HG03135 (cell line): ENCODE results near the gene TMOD1.
"Not testable (repeated sequence)": the region's sequence is repeated elsewhere in the genome, so short reads cannot be mapped to it uniquely, and the experiment has no call there.

Experiments
- ATAC-seq: cut with Tn5 transposase; IDR thresholded peaks from one replicate; pipeline ENCODE4 v1.9.1; 2021; ENCODE audit warnings: mild to moderate bottlenecking, moderate library complexity; ENCODE audit not compliant: unreplicated experiment

TMOD1 gene

DNA sequence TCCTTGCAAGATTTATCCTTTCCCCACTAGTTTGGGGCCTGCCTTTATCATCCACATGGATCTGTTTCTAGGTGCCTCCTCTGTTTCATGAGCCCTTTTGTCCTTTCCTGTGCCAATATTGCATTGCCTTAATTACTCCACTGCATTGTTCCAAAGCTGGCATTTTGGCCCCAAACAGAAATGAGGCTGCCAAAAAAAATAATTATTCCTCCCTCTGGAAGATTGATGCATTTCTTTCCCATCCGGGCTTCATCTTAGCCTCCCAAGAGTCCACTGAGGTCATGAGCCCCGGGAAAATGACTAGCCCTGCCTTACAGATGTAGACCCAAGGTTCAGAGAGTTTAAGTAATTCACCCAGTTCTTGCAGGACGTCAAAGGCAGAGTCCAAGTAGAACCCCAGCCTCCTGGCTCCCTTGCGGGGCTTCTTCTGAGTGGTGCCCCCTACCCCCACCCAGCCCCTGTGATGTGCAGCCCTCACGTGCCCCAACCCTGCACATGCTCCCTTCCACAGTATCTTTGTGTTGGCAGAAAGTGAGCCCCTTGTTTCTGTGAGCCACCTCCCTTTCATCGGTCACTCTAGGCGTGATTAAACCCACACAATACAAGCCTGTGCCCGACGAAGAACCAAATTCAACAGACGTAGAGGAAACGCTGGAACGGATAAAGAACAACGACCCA is 62.1 kb downstream of the TMOD1 start:
- ATAC-seq: no peak

DNA sequence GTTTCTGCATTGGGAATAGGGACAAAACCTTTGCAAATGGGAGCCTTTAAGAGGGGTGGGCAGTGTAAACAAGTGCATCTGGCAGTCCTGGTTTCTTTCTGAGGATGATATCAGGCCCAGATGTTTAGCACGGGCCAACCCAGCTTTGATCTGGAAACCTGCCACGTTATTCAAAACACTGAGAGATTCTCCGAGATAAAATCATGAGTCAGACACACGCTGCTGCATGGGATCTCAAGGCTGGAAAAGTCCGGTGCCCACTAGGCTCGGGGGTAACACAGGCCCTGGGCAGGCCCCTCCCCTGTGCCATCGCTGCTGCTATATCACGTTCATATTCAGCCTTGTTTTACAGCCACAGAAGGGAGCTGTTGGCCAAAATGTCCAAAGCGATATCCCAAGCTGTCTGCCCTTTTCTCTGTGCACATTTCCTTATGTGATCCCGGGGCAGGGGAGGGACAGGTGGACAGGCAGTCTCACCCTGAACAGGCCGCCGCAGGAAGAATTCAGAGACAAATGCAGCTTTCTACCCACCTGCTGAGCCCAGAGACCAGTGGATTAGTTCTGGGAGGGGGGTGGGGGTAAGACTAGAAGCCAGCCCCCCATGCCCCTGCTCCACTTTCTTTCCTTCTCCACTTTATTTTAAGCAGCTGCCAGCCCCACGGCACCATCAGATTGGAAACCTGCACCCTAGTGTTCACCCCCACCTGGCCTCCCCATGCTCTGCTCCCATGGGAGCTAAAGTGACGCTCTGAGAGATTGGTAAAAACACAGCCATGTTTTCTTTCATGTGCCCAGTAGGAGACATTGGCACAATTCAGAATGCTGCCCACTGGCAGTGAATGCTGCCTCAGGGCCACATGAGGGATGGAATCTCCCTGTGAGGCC is 63.1 kb downstream of the TMOD1 start:
- no peak for ATAC-seq

DNA sequence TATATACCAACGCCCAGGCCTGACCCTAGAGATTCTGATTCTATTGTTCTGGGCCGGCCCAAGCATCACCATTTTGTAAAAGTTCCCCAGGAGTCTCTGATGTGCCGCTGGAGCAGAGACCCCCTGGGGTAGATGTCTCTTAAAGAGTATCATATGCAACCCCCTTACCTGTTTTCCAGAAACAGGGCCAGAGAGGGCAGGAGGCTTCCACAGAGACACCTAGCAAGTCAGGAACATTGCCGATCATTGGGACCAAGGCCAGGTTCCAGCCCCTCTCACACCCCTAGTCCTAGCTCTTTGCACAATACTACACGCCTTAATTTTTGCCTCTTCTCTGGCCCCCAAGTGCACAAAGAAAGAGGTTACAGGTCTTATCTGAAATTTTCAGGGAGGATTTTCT is 63.8 kb downstream of the TMOD1 start:
- ATAC-seq: no peak

DNA sequence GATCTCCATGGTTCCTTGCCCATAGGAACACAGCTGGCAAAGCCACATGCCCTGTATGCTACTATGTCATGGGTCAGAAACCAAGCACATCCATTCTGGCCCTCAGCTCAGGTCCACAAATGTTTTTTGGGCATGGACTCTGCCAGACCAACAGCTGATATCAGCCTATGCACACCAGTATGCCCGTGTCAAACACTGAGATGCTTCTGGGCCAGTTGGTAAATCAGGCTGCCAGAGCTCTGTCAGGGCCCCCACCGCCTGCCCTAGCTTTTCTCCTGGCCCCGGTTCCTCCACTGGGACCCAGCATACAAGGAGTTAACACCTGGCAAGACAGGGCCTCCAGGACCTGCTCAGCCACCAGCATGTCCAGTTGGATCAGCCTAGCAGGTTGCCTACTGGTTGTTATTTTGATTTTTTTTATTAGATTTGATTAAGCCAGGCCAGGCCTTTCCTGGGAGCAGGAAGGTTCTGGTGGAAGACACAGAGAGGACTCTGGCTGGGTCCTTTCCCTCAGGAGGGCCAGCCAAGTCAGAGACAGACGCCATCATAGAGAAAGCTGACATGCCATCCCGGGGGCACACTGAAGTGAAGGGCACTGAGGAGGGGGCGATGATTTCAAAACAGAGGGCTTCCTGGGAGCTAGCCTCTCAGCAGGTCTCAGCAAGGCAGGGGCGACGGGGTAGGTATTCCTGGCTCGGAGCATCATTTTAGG is 65.9 kb downstream of the TMOD1 start:
- no peak for ATAC-seq

DNA sequence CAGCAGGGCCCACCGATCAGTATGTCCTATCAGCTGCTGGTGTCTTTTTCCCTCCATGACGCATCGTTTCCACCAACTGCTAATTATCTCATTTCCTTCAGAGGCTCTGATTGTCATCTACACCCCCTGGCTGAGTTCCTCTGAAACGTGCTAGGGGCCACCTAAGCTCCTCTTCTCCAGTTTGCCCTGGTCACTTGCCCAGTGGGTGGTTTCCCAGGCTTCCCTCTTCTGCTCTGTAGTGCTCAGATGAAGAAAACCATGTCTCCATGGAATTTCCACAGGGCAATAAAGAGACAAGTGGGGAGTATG is 66.4 kb downstream of the TMOD1 start:
- no peak for ATAC-seq

DNA sequence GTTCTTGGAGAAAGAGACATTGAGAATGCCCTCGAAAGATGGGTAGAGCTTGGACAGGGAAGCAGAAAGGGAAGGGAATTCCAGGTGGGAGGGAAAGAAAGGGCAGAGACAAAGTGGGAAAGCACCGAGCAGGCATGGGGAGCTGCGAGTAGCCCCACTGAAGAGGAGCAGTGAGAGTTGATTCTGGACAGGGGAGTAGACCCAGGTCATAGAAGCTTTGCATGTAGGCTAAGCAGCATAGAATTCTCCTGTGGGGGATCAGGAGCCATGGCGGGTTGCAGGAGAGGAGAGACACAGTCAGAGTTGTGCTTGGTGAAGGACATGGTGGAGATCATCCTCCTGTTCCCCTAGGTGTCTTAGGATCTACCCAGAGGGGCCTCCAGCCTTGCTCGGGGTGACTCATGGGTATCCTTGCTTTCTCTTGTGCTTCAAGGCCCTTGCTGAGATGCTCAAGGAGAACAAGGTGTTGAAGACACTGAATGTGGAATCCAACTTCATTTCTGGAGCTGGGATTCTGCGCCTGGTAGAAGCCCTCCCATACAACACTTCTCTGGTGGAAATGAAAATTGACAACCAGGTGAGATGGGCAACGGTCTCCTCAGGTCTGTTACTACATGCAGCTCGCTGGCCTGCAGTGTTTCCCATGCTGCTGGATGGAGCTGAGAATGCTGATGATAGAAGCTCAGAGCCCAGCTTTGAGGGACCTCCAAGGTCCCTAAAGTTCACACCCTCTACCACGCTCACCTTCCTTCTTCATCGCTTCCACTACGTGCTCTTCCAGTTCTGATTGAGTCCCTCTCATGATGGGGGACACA is 67.2 kb downstream of the TMOD1 start:
- no peak for ATAC-seq

DNA sequence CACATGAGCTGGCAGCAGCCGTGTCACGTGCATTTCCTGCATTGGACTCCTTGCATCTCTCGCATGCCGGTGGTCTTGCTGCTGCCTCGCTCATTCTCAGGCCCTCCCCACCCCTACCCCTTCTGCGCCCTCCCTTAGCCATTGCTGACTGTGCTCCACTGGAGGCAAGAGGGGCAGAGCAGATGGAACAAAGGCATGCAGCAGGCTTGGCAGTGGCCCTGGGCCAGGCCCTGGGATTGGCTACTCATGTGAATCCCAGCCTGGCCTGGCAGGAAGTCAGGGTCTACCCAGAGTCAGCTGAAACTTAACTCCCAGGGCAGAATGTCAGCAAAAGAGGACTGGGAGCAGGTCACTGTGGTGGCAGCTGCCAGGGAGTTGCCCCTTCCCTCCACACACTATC is 69.4 kb downstream of the TMOD1 start:
- ATAC-seq: no peak

DNA sequence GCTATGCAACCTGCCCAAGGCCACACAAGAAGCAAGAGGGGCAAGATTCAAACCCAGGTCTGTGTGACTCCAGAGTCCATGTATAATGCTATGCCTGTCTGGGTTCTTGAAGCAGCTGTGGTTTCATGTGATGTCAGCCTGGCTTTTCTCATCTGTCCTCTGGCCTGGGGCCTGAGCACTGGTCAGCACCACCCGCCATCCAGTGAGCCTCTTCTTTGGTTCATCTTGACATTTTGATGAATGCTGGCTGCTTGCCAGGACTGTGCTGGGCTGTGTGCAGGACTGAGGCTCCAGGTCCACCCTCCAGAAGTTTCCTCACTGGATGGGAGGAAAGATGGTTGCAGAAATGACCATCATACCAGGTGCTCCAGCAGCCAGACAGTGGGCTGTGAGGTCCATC is 70.2 kb downstream of the TMOD1 start:
- ATAC-seq: no peak

DNA sequence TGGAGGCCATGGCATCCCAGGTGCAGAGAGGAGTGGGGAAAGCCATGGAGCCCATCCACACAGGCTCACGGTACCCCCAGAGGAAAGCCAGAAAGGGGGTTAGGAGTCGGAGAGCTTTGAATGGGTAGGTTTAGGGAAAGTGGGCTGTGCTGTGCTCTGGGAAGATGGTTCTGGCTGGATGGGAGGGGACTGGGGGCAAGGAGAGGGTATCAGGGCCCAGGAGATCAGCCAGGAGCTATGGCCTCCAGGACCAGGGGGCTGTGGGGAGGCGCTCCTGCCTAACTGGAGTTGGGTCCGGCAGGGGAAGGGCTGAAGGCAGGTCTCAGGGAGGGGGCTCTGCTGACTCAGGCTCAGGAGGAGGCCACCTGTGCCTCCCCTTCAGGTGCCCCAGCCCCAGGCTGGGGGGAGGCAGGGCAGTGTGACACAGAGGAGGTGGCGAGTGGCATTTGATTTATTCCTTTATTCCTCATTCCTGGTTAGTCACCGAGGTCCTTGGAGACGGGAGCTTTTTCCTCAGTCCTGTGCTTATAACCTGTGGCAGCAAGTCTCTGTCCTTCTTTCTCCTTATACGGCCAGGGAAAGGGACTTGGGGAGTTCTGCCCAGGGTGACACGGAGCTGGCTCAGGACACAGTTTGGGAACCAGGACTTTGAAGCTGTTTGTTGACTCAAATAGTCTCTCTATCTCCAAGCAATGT is 70.9 kb downstream of the TMOD1 start:
- no peak for ATAC-seq

DNA sequence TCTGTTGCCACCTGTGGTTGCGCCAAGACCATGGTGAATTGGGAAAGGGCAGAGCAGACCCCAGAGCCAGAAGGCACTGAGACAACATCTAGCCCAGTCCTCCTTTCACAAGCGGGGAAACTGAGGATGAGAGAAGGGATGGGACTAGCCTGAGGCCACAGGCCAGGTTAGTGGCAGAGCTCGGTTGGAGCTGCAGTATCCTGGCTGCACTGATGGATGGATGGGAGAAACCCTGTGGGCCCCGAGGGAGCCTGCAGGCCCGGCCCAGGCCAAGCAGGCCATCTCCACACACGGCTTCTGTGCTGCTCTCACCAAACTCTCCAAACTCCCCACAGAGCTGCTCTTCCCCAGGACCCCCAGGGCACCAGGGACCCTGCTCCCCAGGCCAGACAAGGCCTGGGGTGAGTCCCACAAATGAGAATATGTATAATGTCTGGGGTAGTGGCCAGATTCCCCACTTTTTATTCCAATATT is 71.5 kb downstream of the TMOD1 start:
- ATAC-seq: no peak

DNA sequence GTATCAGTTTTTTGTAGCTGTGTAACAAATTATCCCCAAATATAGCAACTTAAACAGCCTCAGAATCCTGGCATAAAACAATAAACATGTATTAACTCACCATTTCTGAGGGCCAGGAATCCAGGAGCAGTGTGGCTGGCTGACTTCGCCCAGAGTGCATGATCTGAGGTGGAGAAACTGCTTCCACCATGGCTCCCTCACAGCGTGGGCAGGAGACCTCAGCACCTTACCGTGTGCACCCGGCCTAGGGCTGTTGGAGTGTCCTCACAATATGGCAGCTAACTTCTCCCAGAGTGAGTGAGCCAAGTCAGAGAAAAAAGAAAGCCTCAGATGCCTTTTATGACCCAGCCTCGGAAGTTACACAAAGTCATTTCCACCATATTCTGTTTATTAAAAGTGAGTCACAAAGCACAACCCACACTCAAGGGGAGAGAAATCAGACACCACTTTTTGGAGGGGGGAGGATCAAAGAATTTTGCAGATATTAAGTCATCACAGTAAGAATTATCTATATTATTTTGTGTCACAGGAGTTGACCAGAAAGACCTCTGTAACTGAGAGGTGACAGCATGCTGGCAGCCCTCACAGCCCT is 72.1 kb downstream of the TMOD1 start:
- ATAC-seq: no peak

DNA sequence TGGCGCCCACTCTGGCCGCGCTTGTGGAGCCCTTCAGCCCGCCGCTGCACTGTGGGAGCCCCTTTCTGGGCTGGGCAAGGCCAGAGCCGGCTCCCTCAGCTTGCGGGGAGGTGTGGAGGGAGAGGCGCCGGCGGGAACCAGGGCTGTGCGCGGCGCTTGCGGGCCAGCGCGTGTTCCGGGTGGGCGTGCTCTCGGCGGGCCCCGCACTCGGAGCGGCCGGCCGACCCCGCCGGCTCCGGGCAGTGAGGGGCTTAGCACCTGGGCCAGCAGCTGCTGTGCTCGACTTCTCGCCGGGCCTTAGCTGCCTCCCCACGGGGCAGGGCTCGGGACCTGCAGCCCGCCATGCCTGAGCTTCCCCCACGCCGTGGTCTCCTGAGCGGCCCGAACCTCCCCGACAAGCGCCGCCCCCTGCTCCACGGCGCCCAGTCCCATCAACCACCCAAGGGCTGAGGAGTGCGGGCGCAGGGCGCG is 72.7 kb downstream of the TMOD1 start:
- ATAC-seq: not testable (repeated sequence)

DNA sequence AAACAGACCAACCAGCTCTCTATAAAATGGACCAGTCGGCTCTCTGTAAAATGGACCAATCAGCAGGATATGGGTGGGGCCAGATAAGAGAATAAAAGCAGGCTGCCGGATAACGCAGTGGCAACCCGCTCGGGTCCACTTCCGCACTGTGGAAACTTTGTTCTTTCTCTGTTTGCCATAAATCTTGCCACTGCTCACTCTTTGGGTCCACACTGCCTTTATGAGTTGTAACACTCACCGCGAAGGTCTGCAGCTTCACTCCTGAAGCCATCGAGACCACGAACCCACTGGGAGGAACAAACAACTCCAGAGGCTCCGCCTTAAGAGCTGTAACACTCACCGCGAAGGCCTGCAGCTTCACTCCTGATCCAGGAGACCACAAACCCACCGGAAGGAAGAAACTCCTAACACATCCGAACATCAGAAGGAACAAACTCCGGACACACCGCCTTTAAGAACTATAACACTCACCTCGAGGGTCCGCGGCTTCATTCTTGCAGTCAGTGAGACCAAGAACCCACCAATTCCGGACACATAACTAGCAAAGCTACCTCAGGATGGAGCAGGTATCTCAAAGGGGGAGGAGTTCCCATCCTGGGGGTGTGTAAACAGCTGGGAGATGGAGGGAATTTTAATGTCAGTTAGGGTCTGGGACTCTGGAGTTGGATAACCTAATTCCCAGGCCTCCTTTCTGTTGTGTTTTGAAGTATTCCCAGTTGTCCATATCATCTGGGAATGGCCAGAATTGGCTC is 73.6 kb downstream of the TMOD1 start:
- ATAC-seq: not testable (repeated sequence)

DNA sequence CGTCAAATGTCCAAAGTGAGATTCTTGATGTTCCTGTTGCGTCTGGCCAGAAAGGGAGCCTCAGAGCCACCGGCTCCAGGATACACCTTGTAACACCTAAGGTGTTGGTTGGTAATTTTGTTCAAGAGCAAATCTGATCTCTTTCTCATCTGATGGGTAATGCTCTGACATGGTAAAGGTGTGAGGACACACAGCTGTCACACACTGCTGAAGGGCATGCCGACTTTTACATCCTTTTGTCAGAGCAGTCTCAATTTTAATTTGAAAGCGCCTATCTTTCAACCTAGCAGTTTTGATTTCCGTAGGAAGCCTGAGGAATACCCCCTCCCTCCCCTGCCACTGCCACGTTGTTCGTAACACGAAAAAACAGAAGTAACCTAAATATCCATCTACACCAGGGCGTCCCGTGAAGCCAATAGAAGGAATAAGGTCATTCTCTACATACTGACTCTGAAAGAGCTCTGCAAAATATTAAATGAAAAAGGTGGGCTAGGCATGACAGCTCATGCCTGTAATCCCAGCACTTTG is 74.3 kb downstream of the TMOD1 start:
- ATAC-seq: no peak

DNA sequence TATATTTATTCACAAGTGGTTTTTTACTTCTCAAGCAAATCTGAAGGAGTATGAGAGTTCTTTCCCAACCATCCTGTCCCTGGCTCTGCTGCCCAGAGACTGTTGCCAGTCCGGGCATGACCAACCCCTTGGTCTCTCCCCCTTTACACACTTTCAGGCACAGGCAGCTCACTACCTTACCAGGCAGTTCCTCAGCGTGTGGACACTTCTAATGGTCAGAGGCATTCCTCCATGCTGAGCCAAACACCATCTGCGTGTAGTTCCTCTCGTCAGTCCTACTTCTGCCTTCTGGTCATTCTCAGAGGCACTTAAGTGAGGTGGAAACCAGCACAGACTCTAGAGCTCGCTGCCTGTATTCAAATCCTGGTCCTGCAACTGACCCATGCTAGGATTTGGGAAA is 75.6 kb downstream of the TMOD1 start:
- ATAC-seq: no peak

DNA sequence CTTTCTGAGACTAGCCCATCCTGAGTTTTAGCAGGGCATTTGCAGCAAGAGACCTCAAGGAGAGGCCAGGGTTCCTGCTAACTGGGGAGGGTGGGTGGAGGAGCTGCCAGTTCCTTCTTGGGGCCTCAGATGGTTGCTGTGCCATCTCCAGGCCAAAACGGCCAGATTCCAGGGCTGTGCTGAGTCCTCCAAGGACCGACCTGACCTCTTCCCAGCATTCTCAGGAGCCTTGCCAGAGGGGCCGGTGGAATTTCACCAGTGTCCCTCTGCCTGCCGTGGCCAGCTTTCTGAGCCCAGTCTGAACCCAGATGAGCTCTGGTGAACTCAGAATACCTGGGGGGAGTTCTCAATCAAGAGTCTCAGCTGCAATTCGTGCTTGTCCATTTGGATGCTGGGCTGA is 77.4 kb downstream of the TMOD1 start:
- ATAC-seq: no peak

DNA sequence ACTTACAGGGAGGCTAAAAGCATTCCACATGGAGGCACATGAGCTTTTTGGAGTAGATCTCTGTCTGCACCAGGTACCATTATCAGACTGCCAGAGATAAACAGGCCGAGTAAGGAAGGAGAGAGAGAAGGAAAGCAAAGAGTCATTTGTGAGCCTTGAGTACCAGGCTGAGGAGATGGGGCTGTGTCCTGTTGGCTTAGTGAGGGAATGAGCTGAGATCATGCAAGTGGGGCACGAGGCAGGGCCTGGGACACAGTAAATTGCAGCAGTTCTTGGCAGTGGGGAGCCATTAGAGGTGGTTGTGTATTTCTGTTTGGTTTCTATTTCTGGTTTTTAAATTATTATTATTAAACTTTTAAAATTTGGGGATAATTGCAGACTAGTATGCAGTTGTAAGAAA is 78.4 kb downstream of the TMOD1 start:
- ATAC-seq: no peak

DNA sequence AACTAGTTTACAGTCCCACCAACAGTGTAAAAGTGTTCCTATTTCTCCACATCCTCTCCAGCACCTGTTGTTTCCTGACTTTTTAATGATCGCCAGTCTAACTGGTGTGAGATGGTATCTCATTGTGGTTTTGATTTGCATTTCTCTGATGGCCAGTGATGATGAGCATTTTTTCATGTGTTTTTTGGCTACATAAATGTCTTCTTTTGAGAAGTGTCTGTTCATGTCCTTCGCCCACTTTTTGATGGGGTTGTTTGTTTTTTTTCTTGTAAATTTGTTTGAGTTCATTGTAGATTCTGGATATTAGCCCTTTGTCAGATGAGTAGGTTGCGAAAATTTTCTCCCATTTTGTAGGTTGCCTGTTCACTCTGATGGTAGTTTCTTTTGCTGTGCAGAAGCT is 80.1 kb downstream of the TMOD1 start:
- ATAC-seq: not testable (repeated sequence)

DNA sequence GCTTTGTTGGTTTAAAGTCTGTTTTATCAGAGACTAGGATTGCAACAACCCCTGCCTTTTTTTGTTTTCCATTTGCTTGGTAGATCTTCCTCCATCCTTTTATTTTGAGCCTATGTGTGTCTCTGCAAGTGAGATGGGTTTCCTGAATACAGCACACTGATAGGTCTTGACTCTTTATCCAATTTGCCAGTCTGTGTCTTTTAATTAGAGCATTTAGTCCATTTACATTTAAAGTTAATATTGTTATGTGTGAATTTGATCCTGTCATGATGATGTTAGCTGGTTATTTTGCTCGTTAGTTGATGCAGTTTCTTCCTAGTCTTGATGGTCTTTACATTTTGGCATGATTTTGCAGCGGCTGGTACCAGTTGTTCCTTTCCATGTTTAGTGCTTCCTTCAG is 83.3 kb downstream of the TMOD1 start:
- ATAC-seq: not testable (repeated sequence)
